K562 (cell line): ENCODE data around the gene CLEC2L.

ENCODE experiments used
- CTBP1 ChIP-seq: fragments of 450-650 bp; IDR thresholded peaks from 2 replicates; pipeline ENCODE4 v1.6.1; 2016; ENCODE audit warnings: borderline replicate concordance
- CXXC5 ChIP-seq: fragments of 250-450 bp; sonication (Bioruptor Pico); IDR thresholded peaks from 2 replicates; pipeline ENCODE4 v1.8.0; 2022; ENCODE audit warnings: inconsistent platforms, mild to moderate bottlenecking, moderate library complexity
- GABPA ChIP-seq: fragments of 200-800 bp; sonication (Bioruptor generic); conservative IDR thresholded peaks from 2 replicates; pipeline ENCODE4 v1.6.1; 2016; ENCODE audit warnings: low read depth, missing genetic modification characterization, missing compliant biosample characterization
- HNRNPLL ChIP-seq: fragments of 200-400 bp; formaldehyde crosslinking; IDR thresholded peaks from 2 replicates; pipeline ENCODE4 v1.6.1; 2017; ENCODE audit warnings: low read length, low read depth, mild to moderate bottlenecking; ENCODE audit not compliant: poor library complexity, severe bottlenecking
- HOXB6 ChIP-seq: fragments of 250-450 bp; sonication (Bioruptor Pico); IDR thresholded peaks from 2 replicates; pipeline ENCODE4 v1.5.1; 2022; ENCODE audit warnings: mild to moderate bottlenecking, borderline replicate concordance
- ZNF224 ChIP-seq: sonication (generic); formaldehyde crosslinking; IDR thresholded peaks from 2 replicates; pipeline ENCODE4 v1.8.0; 2022; ENCODE audit warnings: mild to moderate bottlenecking, missing genetic modification reagents
- ZNF444 ChIP-seq: fragments of 250-450 bp; sonication (Bioruptor Pico); IDR thresholded peaks from 2 replicates; pipeline ENCODE4 v1.4.0; 2020; ENCODE audit warnings: mild to moderate bottlenecking, moderate library complexity
- ZNF780A ChIP-seq: fragments of 250-450 bp; sonication (Bioruptor Pico); IDR thresholded peaks from 2 replicates; pipeline ENCODE4 v1.5.0; 2021; ENCODE audit warnings: mild to moderate bottlenecking
- TF ChIP-seq, protein P1 (sequence below), 3 experiments: IDR thresholded peaks in 2 of 3; conservative IDR thresholded peaks in 1 of 3; 2 replicates each; pipeline ENCODE4 v1.5.1; 2011 to 2012; ENCODE audit warnings: low read length in 3 of 3, mild to moderate bottlenecking in 3 of 3, control low read depth in 2 of 3, improper control_type of control experiment in 1 of 3, inconsistent platforms in 1 of 3, low read depth in 1 of 3, mixed read lengths in 1 of 3, moderate library complexity in 1 of 3; ENCODE audit not compliant: insufficient read depth in 2 of 3
- TF ChIP-seq, protein P2 (sequence below), 3 experiments: fragments of 200-800 bp in 1 of 3; sonication (Bioruptor generic) in 1 of 3; sonication (generic) in 1 of 3; formaldehyde crosslinking in 1 of 3; IDR thresholded peaks; 2 replicates each; pipeline versions ENCODE4 v1.6.1 to v1.8.0; 2016 to 2022; ENCODE audit warnings: mild to moderate bottlenecking in 2 of 3, missing compliant biosample characterization in 2 of 3, missing genetic modification characterization in 2 of 3, missing genetic modification reagents in 1 of 3
- TF ChIP-seq, protein P3 (sequence below): fragments of 250-450 bp; sonication (Bioruptor Pico); IDR thresholded peaks from 2 replicates; pipeline ENCODE4 v1.4.0; 2020; ENCODE audit warnings: mild to moderate bottlenecking, moderate library complexity
- TF ChIP-seq, protein P4 (sequence below): fragments of 150-350 bp; IDR thresholded peaks from 2 replicates; pipeline ENCODE4 v1.6.1; 2014; ENCODE audit warnings: low read depth, mild to moderate bottlenecking, low read length, borderline replicate concordance
- TF ChIP-seq, protein P5 (sequence below): sonication (generic); formaldehyde crosslinking; IDR thresholded peaks from 2 replicates; pipeline ENCODE4 v1.8.1; 2022; ENCODE audit warnings: missing genetic modification reagents
- TF ChIP-seq, protein P6 (sequence below): sonication (generic); formaldehyde crosslinking; IDR thresholded peaks from 2 replicates; pipeline ENCODE4 v1.8.0; 2022; ENCODE audit warnings: mild to moderate bottlenecking, missing genetic modification reagents

DNA sequence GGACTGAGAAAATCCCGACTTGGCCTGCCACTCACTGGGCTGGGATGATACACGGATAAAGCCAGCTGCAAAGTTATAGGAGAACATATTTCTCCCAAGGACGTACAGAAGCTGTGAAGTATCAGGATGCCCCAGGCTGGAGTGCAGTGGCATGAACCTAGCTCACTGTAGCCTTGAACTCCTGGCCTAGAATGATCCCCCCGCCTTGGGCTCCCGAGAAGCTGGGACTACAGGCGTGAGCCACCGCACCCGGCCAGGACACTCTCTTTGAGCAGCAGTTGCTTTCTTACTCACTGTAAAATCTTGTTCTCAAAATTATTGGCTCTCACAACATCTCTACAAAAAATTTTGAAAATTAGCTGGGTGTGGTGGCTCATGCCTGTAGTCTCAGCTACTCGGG is 50.4 kb downstream of the CLEC2L start:
- no peak for TF ChIP-seq HNRNPLL
- TF ChIP-seq ZNF224, result no peak
- no peak for TF ChIP-seq GABPA (tag)
- TF ChIP-seq, protein P1, sequence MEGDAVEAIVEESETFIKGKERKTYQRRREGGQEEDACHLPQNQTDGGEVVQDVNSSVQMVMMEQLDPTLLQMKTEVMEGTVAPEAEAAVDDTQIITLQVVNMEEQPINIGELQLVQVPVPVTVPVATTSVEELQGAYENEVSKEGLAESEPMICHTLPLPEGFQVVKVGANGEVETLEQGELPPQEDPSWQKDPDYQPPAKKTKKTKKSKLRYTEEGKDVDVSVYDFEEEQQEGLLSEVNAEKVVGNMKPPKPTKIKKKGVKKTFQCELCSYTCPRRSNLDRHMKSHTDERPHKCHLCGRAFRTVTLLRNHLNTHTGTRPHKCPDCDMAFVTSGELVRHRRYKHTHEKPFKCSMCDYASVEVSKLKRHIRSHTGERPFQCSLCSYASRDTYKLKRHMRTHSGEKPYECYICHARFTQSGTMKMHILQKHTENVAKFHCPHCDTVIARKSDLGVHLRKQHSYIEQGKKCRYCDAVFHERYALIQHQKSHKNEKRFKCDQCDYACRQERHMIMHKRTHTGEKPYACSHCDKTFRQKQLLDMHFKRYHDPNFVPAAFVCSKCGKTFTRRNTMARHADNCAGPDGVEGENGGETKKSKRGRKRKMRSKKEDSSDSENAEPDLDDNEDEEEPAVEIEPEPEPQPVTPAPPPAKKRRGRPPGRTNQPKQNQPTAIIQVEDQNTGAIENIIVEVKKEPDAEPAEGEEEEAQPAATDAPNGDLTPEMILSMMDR (IDR thresholded peaks at IDR 0.05 in 2 of 3, conservative IDR thresholded peaks at IDR 0.05 in 1 of 3; ENCODE audit: insufficient read depth in 2 of 3, low read depth in 1 of 3, low read length in 3 of 3), result no peak
- TF ChIP-seq, protein P2, sequence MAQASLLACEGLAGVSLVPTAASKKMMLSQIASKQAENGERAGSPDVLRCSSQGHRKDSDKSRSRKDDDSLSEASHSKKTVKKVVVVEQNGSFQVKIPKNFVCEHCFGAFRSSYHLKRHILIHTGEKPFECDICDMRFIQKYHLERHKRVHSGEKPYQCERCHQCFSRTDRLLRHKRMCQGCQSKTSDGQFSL (CRISPR knock-in tag; IDR thresholded peaks at IDR 0.05), result no peak
- TF ChIP-seq, protein P2 (tag; IDR thresholded peaks at IDR 0.05), result no peak
- TF ChIP-seq, protein P3, sequence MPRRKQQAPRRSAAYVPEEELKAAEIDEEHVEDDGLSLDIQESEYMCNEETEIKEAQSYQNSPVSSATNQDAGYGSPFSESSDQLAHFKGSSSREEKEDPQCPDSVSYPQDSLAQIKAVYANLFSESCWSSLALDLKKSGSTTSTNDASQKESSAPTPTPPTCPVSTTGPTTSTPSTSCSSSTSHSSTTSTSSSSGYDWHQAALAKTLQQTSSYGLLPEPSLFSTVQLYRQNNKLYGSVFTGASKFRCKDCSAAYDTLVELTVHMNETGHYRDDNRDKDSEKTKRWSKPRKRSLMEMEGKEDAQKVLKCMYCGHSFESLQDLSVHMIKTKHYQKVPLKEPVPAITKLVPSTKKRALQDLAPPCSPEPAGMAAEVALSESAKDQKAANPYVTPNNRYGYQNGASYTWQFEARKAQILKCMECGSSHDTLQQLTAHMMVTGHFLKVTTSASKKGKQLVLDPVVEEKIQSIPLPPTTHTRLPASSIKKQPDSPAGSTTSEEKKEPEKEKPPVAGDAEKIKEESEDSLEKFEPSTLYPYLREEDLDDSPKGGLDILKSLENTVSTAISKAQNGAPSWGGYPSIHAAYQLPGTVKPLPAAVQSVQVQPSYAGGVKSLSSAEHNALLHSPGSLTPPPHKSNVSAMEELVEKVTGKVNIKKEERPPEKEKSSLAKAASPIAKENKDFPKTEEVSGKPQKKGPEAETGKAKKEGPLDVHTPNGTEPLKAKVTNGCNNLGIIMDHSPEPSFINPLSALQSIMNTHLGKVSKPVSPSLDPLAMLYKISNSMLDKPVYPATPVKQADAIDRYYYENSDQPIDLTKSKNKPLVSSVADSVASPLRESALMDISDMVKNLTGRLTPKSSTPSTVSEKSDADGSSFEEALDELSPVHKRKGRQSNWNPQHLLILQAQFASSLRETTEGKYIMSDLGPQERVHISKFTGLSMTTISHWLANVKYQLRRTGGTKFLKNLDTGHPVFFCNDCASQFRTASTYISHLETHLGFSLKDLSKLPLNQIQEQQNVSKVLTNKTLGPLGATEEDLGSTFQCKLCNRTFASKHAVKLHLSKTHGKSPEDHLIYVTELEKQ (CRISPR knock-in tag), result no peak
- no peak for TF ChIP-seq CTBP1
- no peak for TF ChIP-seq ZNF444 (CRISPR knock-in tag)
- TF ChIP-seq ZNF780A (CRISPR knock-in tag), result no peak
- TF ChIP-seq, protein P4, sequence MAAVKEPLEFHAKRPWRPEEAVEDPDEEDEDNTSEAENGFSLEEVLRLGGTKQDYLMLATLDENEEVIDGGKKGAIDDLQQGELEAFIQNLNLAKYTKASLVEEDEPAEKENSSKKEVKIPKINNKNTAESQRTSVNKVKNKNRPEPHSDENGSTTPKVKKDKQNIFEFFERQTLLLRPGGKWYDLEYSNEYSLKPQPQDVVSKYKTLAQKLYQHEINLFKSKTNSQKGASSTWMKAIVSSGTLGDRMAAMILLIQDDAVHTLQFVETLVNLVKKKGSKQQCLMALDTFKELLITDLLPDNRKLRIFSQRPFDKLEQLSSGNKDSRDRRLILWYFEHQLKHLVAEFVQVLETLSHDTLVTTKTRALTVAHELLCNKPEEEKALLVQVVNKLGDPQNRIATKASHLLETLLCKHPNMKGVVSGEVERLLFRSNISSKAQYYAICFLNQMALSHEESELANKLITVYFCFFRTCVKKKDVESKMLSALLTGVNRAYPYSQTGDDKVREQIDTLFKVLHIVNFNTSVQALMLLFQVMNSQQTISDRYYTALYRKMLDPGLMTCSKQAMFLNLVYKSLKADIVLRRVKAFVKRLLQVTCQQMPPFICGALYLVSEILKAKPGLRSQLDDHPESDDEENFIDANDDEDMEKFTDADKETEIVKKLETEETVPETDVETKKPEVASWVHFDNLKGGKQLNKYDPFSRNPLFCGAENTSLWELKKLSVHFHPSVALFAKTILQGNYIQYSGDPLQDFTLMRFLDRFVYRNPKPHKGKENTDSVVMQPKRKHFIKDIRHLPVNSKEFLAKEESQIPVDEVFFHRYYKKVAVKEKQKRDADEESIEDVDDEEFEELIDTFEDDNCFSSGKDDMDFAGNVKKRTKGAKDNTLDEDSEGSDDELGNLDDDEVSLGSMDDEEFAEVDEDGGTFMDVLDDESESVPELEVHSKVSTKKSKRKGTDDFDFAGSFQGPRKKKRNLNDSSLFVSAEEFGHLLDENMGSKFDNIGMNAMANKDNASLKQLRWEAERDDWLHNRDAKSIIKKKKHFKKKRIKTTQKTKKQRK, result no peak
- TF ChIP-seq, protein P5, sequence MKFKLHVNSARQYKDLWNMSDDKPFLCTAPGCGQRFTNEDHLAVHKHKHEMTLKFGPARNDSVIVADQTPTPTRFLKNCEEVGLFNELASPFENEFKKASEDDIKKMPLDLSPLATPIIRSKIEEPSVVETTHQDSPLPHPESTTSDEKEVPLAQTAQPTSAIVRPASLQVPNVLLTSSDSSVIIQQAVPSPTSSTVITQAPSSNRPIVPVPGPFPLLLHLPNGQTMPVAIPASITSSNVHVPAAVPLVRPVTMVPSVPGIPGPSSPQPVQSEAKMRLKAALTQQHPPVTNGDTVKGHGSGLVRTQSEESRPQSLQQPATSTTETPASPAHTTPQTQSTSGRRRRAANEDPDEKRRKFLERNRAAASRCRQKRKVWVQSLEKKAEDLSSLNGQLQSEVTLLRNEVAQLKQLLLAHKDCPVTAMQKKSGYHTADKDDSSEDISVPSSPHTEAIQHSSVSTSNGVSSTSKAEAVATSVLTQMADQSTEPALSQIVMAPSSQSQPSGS (CRISPR knock-in tag), result no peak
- TF ChIP-seq HOXB6 (CRISPR knock-in tag), result no peak
- TF ChIP-seq CXXC5 (CRISPR knock-in tag), result no peak
- TF ChIP-seq, protein P6, sequence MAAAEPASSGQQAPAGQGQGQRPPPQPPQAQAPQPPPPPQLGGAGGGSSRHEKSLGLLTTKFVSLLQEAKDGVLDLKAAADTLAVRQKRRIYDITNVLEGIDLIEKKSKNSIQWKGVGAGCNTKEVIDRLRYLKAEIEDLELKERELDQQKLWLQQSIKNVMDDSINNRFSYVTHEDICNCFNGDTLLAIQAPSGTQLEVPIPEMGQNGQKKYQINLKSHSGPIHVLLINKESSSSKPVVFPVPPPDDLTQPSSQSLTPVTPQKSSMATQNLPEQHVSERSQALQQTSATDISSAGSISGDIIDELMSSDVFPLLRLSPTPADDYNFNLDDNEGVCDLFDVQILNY (CRISPR knock-in tag), result no peak
